Muscle of leg (tissue), 11 donors: ENCODE results near the gene MAF. TPM values are rescaled to one million over a fixed set of nuclear protein-coding genes. Genes with fewer than 3 reads are reported as not detected.

Experiments used
- DNase-seq: peaks from one replicate; pipeline ENCODE4 v3.0.0; 2013
- H3K27ac ChIP-seq: one replicate; pipeline ENCODE4 v1.5.1; 2013; ENCODE audit warnings: mild to moderate bottlenecking, low read length, control low read depth
- H3K27me3 ChIP-seq: one replicate; pipeline ENCODE4 v1.6.1; 2013; ENCODE audit warnings: low read length; ENCODE audit not compliant: control insufficient read depth, insufficient read depth
- H3K36me3 ChIP-seq: one replicate; pipeline ENCODE4 v1.6.1; 2013; ENCODE audit warnings: low read length; ENCODE audit not compliant: control insufficient read depth, insufficient read depth
- H3K4me1 ChIP-seq: one replicate; pipeline ENCODE4 v1.6.1; 2013; ENCODE audit warnings: low read length; ENCODE audit not compliant: control insufficient read depth, insufficient read depth
- H3K4me3 ChIP-seq: one replicate; pipeline ENCODE4 v1.5.1; 2013; ENCODE audit warnings: low read length, control low read depth
- H3K9me3 ChIP-seq: replicated peaks from 2 replicates; pipeline ENCODE4 v1.6.1; 2013; ENCODE audit warnings: low read depth, low read length; ENCODE audit not compliant: control insufficient read depth
- WGBS: methylation state at CpG from one replicate; pipeline ENCODE4 v1.1.5; 2013; ENCODE audit warnings: missing lambda C conversion rate; ENCODE audit not compliant: insufficient coverage; 5-methylcytosine and 5-hydroxymethylcytosine counted together
- polyA plus RNA-seq, 8 donors: library from polyadenylated mRNA; unstranded; fragments of 120-200 nt; gene quantifications; one replicate each; pipeline versions ENCODE4 v1.2.1 to v1.2.3, GENCODE V29; 2013; ENCODE audit warnings: inconsistent platforms in 1 of 8, low replicate concordance in 1 of 8; ENCODE audit not compliant: insufficient read length in 8 of 8, insufficient read depth in 1 of 8
- total RNA-seq: library from RNA; stranded (reverse); fragments of 120-200 nt; gene quantifications from one replicate; pipeline ENCODE4 v1.2.4, GENCODE V29; 2013

Gene MAF
- total and polyA plus RNA-seq, 9 donors: 25.3 to 45.1 (median 31.3) TPM

DNA sequence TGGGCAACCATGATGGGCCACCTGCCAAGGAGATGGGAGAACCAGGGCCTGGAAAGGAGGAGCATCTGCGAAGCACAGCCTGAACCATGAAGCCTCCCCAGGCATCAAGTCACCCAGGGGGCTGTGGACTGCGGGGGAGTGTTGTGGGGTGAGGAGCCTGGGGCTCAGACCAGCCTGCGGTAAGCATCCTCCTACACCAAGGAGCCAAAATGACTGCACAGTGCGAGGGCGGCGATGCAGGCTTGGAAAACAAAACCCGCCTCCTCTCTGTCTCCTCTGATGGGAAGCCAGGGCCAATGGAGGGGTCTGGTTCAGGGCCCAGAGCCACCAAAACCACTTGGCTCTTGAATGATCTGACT lies 18.1 kb upstream of the MAF start:
- no peaks in the 10 kb centered on the region for H3K27me3 ChIP-seq
- no peaks in the 10 kb centered on the region for H3K9me3 ChIP-seq
- no peak for DNase-seq
- WGBS: 100% methylated on average over 1 of the region's 7 CpGs
- peaks cover 3% of the 10 kb centered on the region for H3K4me1 ChIP-seq
- no peak overlapping the region for H3K27ac ChIP-seq
- no peak overlapping the region for H3K4me3 ChIP-seq
- no peaks in the 10 kb centered on the region for H3K36me3 ChIP-seq

- Histone ChIP-seq H3K27ac (no peak overlapping the region), H3K9me3 (no peaks in the 10 kb centered on the region), H3K27me3 (no peaks in the 10 kb centered on the region), H3K36me3 (no peaks in the 10 kb centered on the region), H3K4me3 (no peak overlapping the region), H3K4me1 (peaks cover 3% of the 10 kb centered on the region)
- no peak for DNase-seq
- WGBS: 100% methylated on average over 1 of the region's 5 CpGs
These were observed 17.6 kb upstream of the MAF start for GRCh38 chr16:79618041-79618691.

GRCh38 chr16:79613009-79613408 lies 12.5 kb upstream of the MAF start:
- no peaks in the 10 kb centered on the region for H3K36me3 ChIP-seq
- 86% methylated on average over 1 of the region's 4 CpGs for WGBS
- DNase-seq: no peak
- H3K4me1 ChIP-seq: peaks cover 11% of the 10 kb centered on the region
- no peak overlapping the region for H3K4me3 ChIP-seq
- H3K9me3 ChIP-seq: no peaks in the 10 kb centered on the region
- H3K27ac ChIP-seq: no peak overlapping the region
- no peaks in the 10 kb centered on the region for H3K27me3 ChIP-seq

DNA sequence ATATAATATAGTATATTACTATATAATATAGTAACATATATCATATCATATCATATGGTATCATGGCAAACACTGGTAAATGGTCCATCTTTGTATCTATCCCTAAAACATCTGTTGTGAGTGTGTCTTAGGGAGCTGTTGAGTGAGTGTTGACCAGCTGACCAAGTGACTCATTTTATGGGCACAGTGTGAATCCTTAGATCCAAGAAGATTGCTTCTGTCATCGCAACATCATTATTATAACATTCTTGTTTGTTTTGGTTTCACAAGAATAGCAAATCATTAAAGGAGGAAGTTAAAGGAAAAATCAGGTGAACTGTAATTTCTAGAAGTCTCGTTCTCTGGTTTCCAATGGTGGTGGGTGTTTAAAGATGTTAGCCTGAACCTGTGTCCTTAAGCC lies 11.7 kb upstream of the MAF start:
- Histone ChIP-seq H3K36me3 (no peaks in the 10 kb centered on the region), H3K4me3 (no peak overlapping the region), H3K4me1 (peaks cover 18% of the 10 kb centered on the region), H3K27ac (no peak overlapping the region), H3K27me3 (no peaks in the 10 kb centered on the region), H3K9me3 (no peaks in the 10 kb centered on the region)
- no CpG with 5 or more reads among the region's 2 CpGs for WGBS
- no peak for DNase-seq

DNA sequence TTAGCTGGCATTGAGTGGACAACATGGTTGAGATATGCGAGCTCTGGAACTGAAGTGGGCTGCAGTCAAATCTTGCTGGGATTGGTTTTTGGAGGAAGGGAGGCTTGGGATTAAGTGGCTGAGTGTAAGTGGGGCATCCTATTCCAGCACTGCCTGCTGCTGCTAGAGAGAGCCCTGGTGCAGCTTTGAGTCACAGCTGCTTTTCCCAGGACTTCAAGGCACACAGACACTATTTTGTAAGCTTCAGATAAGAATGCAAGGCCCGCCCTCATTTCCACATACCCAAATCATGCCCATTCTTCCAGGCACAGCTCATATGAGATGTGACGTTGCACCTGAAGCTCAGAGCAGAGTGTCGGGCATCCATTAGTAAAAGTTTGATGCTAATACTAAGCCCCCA lies 10.2 kb upstream of the MAF start:
- 100% methylated on average over 2 of the region's 4 CpGs for WGBS
- Histone ChIP-seq H3K9me3 (no peaks in the 10 kb centered on the region), H3K27ac (no peak overlapping the region), H3K4me3 (no peak overlapping the region), H3K36me3 (no peaks in the 10 kb centered on the region), H3K4me1 (peaks cover 18% of the 10 kb centered on the region), H3K27me3 (no peaks in the 10 kb centered on the region)
- DNase-seq: no peak

DNA sequence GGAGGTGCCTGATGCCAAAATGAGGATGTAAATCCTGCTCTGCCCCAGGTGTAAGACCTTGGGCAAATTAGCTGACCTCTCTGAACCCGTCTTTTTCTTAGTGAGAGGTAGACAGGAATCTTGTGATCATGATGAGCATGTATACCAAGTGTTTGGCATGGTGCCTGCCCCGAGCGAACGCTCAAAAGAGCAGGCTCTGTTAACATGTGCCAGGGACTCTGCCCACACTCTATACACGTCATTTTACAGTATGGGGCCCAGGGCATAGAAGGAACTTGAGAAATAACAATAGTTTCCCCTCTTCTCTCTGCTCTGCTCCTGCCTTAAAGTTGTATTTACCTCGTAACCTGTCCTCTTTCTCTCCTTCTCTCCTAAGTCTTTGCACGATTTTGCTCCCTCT lies 9.3 kb upstream of the MAF start:
- Histone ChIP-seq H3K27ac (no peak overlapping the region), H3K4me1 (peaks cover 18% of the 10 kb centered on the region), H3K27me3 (no peaks in the 10 kb centered on the region), H3K9me3 (no peaks in the 10 kb centered on the region), H3K36me3 (no peaks in the 10 kb centered on the region), H3K4me3 (no peak overlapping the region)
- DNase-seq: no peak
- WGBS: 64% methylated on average over 7 of the region's 7 CpGs

DNA sequence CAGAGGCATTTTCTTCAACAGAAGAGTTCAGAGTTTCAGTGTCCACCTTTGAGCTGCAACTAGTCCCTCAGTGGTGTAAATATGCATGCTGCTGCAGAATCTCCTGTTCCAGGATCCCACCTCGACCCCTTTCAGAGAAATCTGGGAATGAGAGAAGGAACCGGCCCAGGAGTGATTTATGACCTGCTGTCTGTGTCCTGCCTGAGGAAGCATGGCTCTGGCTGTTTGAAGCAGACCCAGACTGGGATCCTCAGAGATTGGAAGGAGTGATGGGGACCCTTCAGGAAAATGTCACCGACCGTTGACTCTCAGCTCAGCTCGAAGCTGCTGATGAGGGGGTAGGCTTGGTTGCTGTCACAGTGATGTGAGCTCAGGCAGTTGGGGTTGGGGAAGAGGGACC lies 8.4 kb upstream of the MAF start:
- Histone ChIP-seq H3K27me3 (no peaks in the 10 kb centered on the region), H3K27ac (no peak overlapping the region), H3K4me1 (peaks cover 18% of the 10 kb centered on the region), H3K36me3 (no peaks in the 10 kb centered on the region), H3K9me3 (no peaks in the 10 kb centered on the region), H3K4me3 (no peak overlapping the region)
- WGBS: 63% methylated on average over 4 of the region's 5 CpGs
- no peak for DNase-seq

DNA sequence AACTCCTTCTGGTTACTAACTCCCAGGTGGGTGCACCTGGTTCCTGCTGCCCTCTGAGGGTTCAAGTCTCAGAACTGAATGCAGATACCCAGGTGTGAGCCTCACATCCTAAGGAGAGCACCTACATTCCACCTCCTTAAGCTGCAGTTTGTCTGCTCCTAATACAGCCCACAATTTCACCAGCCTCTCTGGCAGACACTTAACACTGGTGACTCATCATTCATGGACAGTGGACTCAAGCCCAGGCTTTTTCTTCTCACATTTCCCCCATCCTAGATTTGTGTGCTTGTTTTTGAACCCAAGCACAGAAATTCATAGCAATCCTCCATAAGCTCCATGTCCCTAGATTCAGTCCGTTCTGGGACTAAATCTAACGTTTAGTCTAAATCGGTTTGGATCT lies 7.0 kb upstream of the MAF start:
- no peak overlapping the region for H3K27ac ChIP-seq

DNA sequence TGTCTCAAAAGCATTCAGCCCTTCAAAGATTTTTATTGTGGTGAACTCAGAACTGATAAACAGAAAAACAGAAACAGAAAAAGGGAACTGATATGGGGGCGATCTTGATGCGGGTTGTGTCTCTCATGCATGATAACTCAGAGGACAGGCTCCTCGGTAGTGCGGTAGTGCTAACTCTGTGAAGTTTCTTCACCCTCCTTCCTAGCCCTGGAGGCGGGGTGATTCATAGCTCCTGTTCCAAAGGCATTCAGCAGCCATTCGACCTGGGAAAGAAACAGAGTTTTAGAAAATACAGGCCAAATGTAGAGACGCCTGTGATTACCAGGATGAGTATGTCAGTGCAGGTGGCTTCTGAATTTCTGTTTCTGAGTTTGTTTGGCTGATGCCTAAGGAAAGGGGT lies 5.5 kb upstream of the MAF start:
- Histone ChIP-seq H3K27me3 (no peaks in the 10 kb centered on the region), H3K27ac (no peak overlapping the region), H3K9me3 (no peaks in the 10 kb centered on the region), H3K36me3 (no peaks in the 10 kb centered on the region), H3K4me3 (no peak overlapping the region), H3K4me1 (peaks cover 24% of the 10 kb centered on the region)
- 49% methylated on average over 5 of the region's 7 CpGs for WGBS
- DNase-seq: no peak

More for the DNA sequence above, 7.0 kb upstream of the MAF start:
- no peaks in the 10 kb centered on the region for H3K9me3 ChIP-seq
- DNase-seq: peak; percentile 83
- WGBS: 55% methylated on average over 3 of the region's 3 CpGs
- H3K4me3 ChIP-seq: no peak overlapping the region
- no peaks in the 10 kb centered on the region for H3K27me3 ChIP-seq
- H3K4me1 ChIP-seq: peaks cover 18% of the 10 kb centered on the region
- H3K36me3 ChIP-seq: no peaks in the 10 kb centered on the region

GRCh38 chr16:79603055-79603454 lies 2.5 kb upstream of the MAF start:
- H3K36me3 ChIP-seq: no peaks in the 10 kb centered on the region
- peak overlapping the region; percentile 39 for H3K27ac ChIP-seq
- peaks cover 13% of the 10 kb centered on the region for H3K4me1 ChIP-seq
- no CpG with 5 or more reads among the region's 2 CpGs for WGBS
- no peaks in the 10 kb centered on the region for H3K9me3 ChIP-seq
- no peaks in the 10 kb centered on the region for H3K27me3 ChIP-seq
- H3K4me3 ChIP-seq: no peak overlapping the region
- DNase-seq: peak; percentile 61

- Histone ChIP-seq H3K36me3 (no peaks in the 10 kb centered on the region), H3K27ac (peak overlapping the region; percentile 82), H3K9me3 (no peaks in the 10 kb centered on the region), H3K4me1 (peaks cover 9% of the 10 kb centered on the region), H3K4me3 (no peak overlapping the region), H3K27me3 (no peaks in the 10 kb centered on the region)
- 34% methylated on average over 2 of the region's 5 CpGs for WGBS
- DNase-seq: no peak
These were observed 2.1 kb upstream of the MAF start for GRCh38 chr16:79602628-79603014.
